Measurements from ENCODE around the gene ABHD14A. TPM values are rescaled to one million over a fixed set of nuclear protein-coding genes. Genes with fewer than 3 reads are reported as not detected.
A peak's percentile ranks its signal among the peaks of the same experiment; 100 is the strongest.

The ABHD14A gene
- total and polyA plus RNA-seq, 2 of the 13 experiments (the other 11 are each of a cell fraction or from before 2014, with no cell fraction given) = 29.5 to 46.9 TPM

GRCh38 chr3:51982838-51983577 is 8.1 kb downstream of the ABHD14A start, which contains the start of gene ACY1 (continued):
- TF ChIP-seq JUND (CRISPR knock-in tag; IDR thresholded peaks at IDR 0.05) (peak; percentile 54; the same call in 1 of the 2 replicates), ZNF816 (CRISPR knock-in tag; IDR thresholded peaks at IDR 0.05; ENCODE audit: borderline replicate concordance) (peak; percentile 78; the same call in 1 of the 2 replicates), NFYB (CRISPR knock-in tag; IDR thresholded peaks at IDR 0.05) (no peak), SALL1 (CRISPR knock-in tag; IDR thresholded peaks at IDR 0.05) (peak; percentile 92), NCOA5 (CRISPR knock-in tag; IDR thresholded peaks at IDR 0.05) (no peak), ASH2L (IDR thresholded peaks at IDR 0.05; ENCODE audit: insufficient read length, low read depth, low read length) (peak; percentile 44), ZBTB2 (CRISPR knock-in tag; IDR thresholded peaks at IDR 0.05; ENCODE audit: low read depth) (peak; percentile 98), ZC3H13 (CRISPR knock-in tag; IDR thresholded peaks at IDR 0.05) (peak; percentile 70; the same call in 1 of the 2 replicates), ZHX2 (IDR thresholded peaks at IDR 0.05; ENCODE audit: low read depth) (no peak; the same call in 1 of the 2 replicates), ZHX2 (CRISPR knock-in tag; IDR thresholded peaks at IDR 0.05; ENCODE audit: borderline replicate concordance) (no peak), GABPB1 (CRISPR knock-in tag; IDR thresholded peaks at IDR 0.05) (peak; percentile 92), SRSF1 (optimal IDR thresholded peaks at IDR 0.05; ENCODE audit: low read depth, low read length) (no peak), ZNF83 (CRISPR knock-in tag; IDR thresholded peaks at IDR 0.05; ENCODE audit: borderline replicate concordance) (peak; percentile 5; the same call in 1 of the 2 replicates), ZBTB7A (CRISPR knock-in tag; IDR thresholded peaks at IDR 0.05) (no peak; the same call in none of the 2 replicates), ETS1 (CRISPR knock-in tag; IDR thresholded peaks at IDR 0.05) (no peak), ZNF224 (CRISPR knock-in tag; IDR thresholded peaks at IDR 0.05) (peak; percentile 74), ZNF773 (CRISPR knock-in tag; IDR thresholded peaks at IDR 0.05; ENCODE audit: borderline replicate concordance) (peak; percentile 35; the same call in 1 of the 2 replicates), ZIK1 (CRISPR knock-in tag; IDR thresholded peaks at IDR 0.05; ENCODE audit: borderline replicate concordance, low read depth) (peak; percentile 90; the same call in 1 of the 2 replicates), RBAK (CRISPR knock-in tag; IDR thresholded peaks at IDR 0.05) (no peak), ATF3 (CRISPR knock-in tag; IDR thresholded peaks at IDR 0.05) (0 out of 2 replicates have a peak, but pooled peaks have one; percentile 4), ESRRA (CRISPR knock-in tag; IDR thresholded peaks at IDR 0.05; ENCODE audit: low read depth) (peak; percentile 97; the same call in 1 of the 2 replicates)

Measured in HepG2 (cell line).